CD14-positive monocyte (primary cell): ENCODE results near the gene UPP2. TPM values are rescaled to one million over a fixed set of nuclear protein-coding genes. Genes with fewer than 3 reads are reported as not detected.

Experiments
- DNase-seq, 3 donors: peaks; one replicate each; pipeline ENCODE4 v3.0.0-alpha.2; 2011 to 2022
- H2AFZ ChIP-seq: 2 replicates; pipeline ENCODE4 v1.6.0; 2012; ENCODE audit warnings: mild to moderate bottlenecking, low read depth, low read length, inconsistent platforms; ENCODE audit not compliant: insufficient read depth, poor library complexity, severe bottlenecking
- H3K27ac ChIP-seq, 2 donors: 1 replicate in 1 of 2; 2 replicates in 1 of 2; pipeline ENCODE4 v1.5.1; 2012 to 2013; ENCODE audit warnings: low read length in 2 of 2, control low read depth in 1 of 2, inconsistent platforms in 1 of 2, low read depth in 1 of 2, mild to moderate bottlenecking in 1 of 2
- H3K27me3 ChIP-seq, 2 donors: one replicate each; pipeline versions ENCODE4 v1.6.0 to v1.6.1; 2011 to 2013; ENCODE audit warnings: low read length in 2 of 2; ENCODE audit not compliant: control insufficient read depth in 2 of 2, insufficient read depth in 2 of 2
- H3K36me3 ChIP-seq, 2 donors: replicated peaks in 1 of 2; 1 replicate in 1 of 2; 2 replicates in 1 of 2; pipeline versions ENCODE4 v1.5.1 to v1.6.1; 2012 to 2013; ENCODE audit warnings: low read length in 2 of 2, control low read depth in 1 of 2, inconsistent platforms in 1 of 2, mild to moderate bottlenecking in 1 of 2; ENCODE audit not compliant: insufficient read depth in 2 of 2, control insufficient read depth in 1 of 2
- H3K4me1 ChIP-seq, 2 donors: 1 replicate in 1 of 2; 2 replicates in 1 of 2; pipeline versions ENCODE4 v1.5.1 to v1.6.1; 2012 to 2013; ENCODE audit warnings: low read length in 2 of 2, control low read depth in 1 of 2, inconsistent platforms in 1 of 2, mild to moderate bottlenecking in 1 of 2, moderate library complexity in 1 of 2; ENCODE audit not compliant: insufficient read depth in 2 of 2, control insufficient read depth in 1 of 2
- H3K4me2 ChIP-seq: replicated peaks from 2 replicates; pipeline ENCODE3; 2012; ENCODE audit warnings: low read length, moderate library complexity, mild to moderate bottlenecking; ENCODE audit not compliant: poor library complexity, severe bottlenecking; ENCODE audit errors: extremely low read depth
- H3K4me3 ChIP-seq, 3 experiments: fragments of 200-600 bp in 1 of 3; sonication (generic) in 1 of 3; replicated peaks in 1 of 3; 1 replicate in 2 of 3; 2 replicates in 1 of 3; pipeline ENCODE4 v1.5.1; 2011 to 2013; ENCODE audit warnings: low read length in 3 of 3, mild to moderate bottlenecking in 3 of 3, control low read depth in 2 of 3, low read depth in 2 of 3, inconsistent platforms in 1 of 3, moderate library complexity in 1 of 3
- H3K79me2 ChIP-seq: 2 replicates; pipeline ENCODE4 v1.6.0; 2012; ENCODE audit warnings: mild to moderate bottlenecking, control low read depth, inconsistent platforms, low read length, moderate library complexity; ENCODE audit not compliant: insufficient read depth
- H3K9ac ChIP-seq: 2 replicates; pipeline ENCODE4 v1.6.0; 2017; ENCODE audit warnings: low read length, mild to moderate bottlenecking; ENCODE audit not compliant: insufficient read depth, poor library complexity, severe bottlenecking
- H3K9me3 ChIP-seq, 2 donors: replicated peaks in 1 of 2; 1 replicate in 1 of 2; 2 replicates in 1 of 2; pipeline versions ENCODE4 v1.5.1 to v1.6.1; 2012 to 2013; ENCODE audit warnings: low read length in 2 of 2, control low read depth in 1 of 2; ENCODE audit not compliant: control insufficient read depth in 1 of 2, insufficient read depth in 1 of 2
- H4K20me1 ChIP-seq: 2 replicates; pipeline ENCODE4 v1.6.0; 2012; ENCODE audit warnings: mild to moderate bottlenecking, low read length, control low read depth, moderate library complexity; ENCODE audit not compliant: insufficient read depth
- H3K27ac Mint-ChIP-seq, 7 donors: one replicate each; pipeline ENCODE4 v1.8.0; 2020; ENCODE audit warnings: mild to moderate bottlenecking in 7 of 7, mixed read lengths in 7 of 7, moderate library complexity in 6 of 7, inconsistent platforms in 2 of 7
- H3K27me3 Mint-ChIP-seq, 3 donors: one replicate each; pipeline ENCODE4 v1.8.0; 2021 to 2022; ENCODE audit warnings: low read depth in 3 of 3, mild to moderate bottlenecking in 3 of 3, mixed read lengths in 3 of 3, moderate library complexity in 3 of 3, inconsistent platforms in 1 of 3
- H3K36me3 Mint-ChIP-seq, 2 donors: one replicate each; pipeline ENCODE4 v1.8.0; 2020; ENCODE audit warnings: mixed read lengths in 2 of 2, inconsistent platforms in 1 of 2, mild to moderate bottlenecking in 1 of 2
- H3K4me1 Mint-ChIP-seq: one replicate; pipeline ENCODE4 v1.8.0; 2020; ENCODE audit warnings: mild to moderate bottlenecking, mixed read lengths
- H3K4me3 Mint-ChIP-seq, 2 donors: one replicate each; pipeline ENCODE4 v1.8.0; 2020; ENCODE audit warnings: mild to moderate bottlenecking in 2 of 2, mixed read lengths in 2 of 2, moderate library complexity in 1 of 2
- H3K9me3 Mint-ChIP-seq, 7 donors: one replicate each; pipeline ENCODE4 v1.8.0; 2020 to 2022; ENCODE audit warnings: mixed read lengths in 7 of 7, mild to moderate bottlenecking in 6 of 7, moderate library complexity in 6 of 7, inconsistent platforms in 2 of 7
- CTCF ChIP-seq: fragments of 200-600 bp; IDR thresholded peaks from one replicate; pipeline ENCODE4 v1.8.0; 2022; ENCODE audit warnings: antibody characterized with exemption, mild to moderate bottlenecking
- WGBS: methylation state at CpG from one replicate; pipeline ENCODE4 v1.1.5; 2013; ENCODE audit warnings: missing lambda C conversion rate; ENCODE audit not compliant: insufficient coverage; 5-methylcytosine and 5-hydroxymethylcytosine counted together
- intact Hi-C, 2 donors: fragments of 100-400 bp; cut with micrococcal nuclease; formaldehyde crosslinking; loops; one replicate each; pipeline versions ENCODE4 v1.15.0 to v1.15.1; 2023
- polyA plus RNA-seq, 3 donors: library from polyadenylated mRNA; depleted of rRNA in 1 of 3; unstranded in 2 of 3; stranded (reverse) in 1 of 3; fragments of 300-500 nt in 2 of 3; fragments of >200 nt in 1 of 3; fragmentation: Illumina TruSeq in 2 of 3; gene quantifications; 1 replicate in 2 of 3; 2 replicates in 1 of 3; pipeline ENCODE4 v1.2.3, GENCODE V29; 2012 to 2021

Gene UPP2
- polyA plus RNA-seq, 3 donors = not detected

- H3K27ac ChIP-seq = no peak overlapping the region
- H3K4me2 ChIP-seq = no peak overlapping the region
- Mint-ChIP-seq H3K9me3 (no peaks in the 10 kb centered on the region), H3K36me3 (no peaks in the 10 kb centered on the region), H3K4me3 (no peak overlapping the region), H3K27ac (no peak overlapping the region), H3K27me3 (peaks cover 1 to 3% (median 2%) of the 10 kb centered on the region in 3 donors), H3K4me1 (peaks cover 6% of the 10 kb centered on the region)
- no peak for DNase-seq
- no peaks in the 10 kb centered on the region for H3K9me3 ChIP-seq
- no peaks in the 10 kb centered on the region for H3K36me3 ChIP-seq
- H2AFZ ChIP-seq = no peak overlapping the region
- H4K20me1 ChIP-seq = no peaks in the 10 kb centered on the region
- no peaks in the 10 kb centered on the region for H3K27me3 ChIP-seq
- H3K9ac ChIP-seq = no peak overlapping the region
- H3K4me1 ChIP-seq = no peaks in the 10 kb centered on the region
- intact Hi-C loops = no loop called here
- no peaks in the 10 kb centered on the region for H3K79me2 ChIP-seq
- 100% methylated on average over 1 of the region's 2 CpGs for WGBS
- TF ChIP-seq CTCF = no peak
- no peak overlapping the region for H3K4me3 ChIP-seq
Measured at GRCh38 chr2:158181171-158181570, 79.5 kb downstream of the UPP2 start.

DNA sequence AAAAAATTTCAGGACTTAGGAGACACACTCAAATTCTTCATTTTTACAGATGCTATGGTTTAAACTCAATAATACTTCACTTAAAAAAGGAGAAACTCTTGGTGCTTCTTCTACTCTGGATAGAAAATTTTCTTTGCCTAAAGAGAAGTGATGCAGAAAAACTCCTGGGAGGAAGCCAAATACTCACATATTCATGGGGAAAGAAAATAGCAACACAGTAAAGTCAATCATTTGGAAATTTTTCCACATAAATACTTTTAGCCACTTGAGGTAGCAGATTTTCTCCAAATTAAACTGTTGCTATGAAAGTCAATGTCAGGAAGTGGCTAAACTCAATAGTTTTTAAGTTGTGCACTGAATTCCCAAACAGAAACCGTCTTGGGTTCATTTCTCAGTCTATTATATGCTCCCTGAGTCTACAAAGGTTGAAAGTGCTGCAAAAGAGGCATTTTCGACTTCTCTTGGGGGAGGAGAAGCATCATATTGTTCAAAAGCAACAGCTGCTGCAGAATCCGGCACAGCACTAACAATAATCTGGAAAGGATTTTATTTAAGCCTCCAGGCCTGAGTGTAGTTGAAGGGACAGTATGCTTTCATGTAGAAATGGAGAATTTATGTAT lies 81.1 kb downstream of the UPP2 start:
- H4K20me1 ChIP-seq = no peaks in the 10 kb centered on the region
- intact Hi-C loops = no loop called here
- no peaks in the 10 kb centered on the region for H3K4me1 ChIP-seq
- H3K36me3 ChIP-seq = no peaks in the 10 kb centered on the region
- H3K79me2 ChIP-seq = no peaks in the 10 kb centered on the region
- Mint-ChIP-seq H3K27ac (no peak overlapping the region), H3K4me3 (no peak overlapping the region), H3K9me3 (no peaks in the 10 kb centered on the region), H3K36me3 (no peaks in the 10 kb centered on the region), H3K27me3 (peaks cover 1 to 3% (median 2%) of the 10 kb centered on the region in 3 donors), H3K4me1 (peaks cover 6% of the 10 kb centered on the region)
- no peak overlapping the region for H3K4me2 ChIP-seq
- H3K27ac ChIP-seq = no peak overlapping the region
- H3K9ac ChIP-seq = no peak overlapping the region
- H2AFZ ChIP-seq = no peak overlapping the region
- no peaks in the 10 kb centered on the region for H3K27me3 ChIP-seq
- WGBS = 80% methylated on average over 1 of the region's 3 CpGs
- no peak for TF ChIP-seq CTCF
- H3K4me3 ChIP-seq = no peak overlapping the region
- no peak for DNase-seq
- no peaks in the 10 kb centered on the region for H3K9me3 ChIP-seq
